GM06990 (cell line): ENCODE data around the gene CHN2.

Experiments used
- DNase-seq: peaks from one replicate; pipeline ENCODE4 v3.0.0-alpha.2; 2011; ENCODE audit not compliant: insufficient read length; ENCODE audit errors: extremely low read depth
- H3K27me3 ChIP-seq: replicated peaks from 2 replicates; pipeline ENCODE4 v1.6.0; 2011; ENCODE audit warnings: low read length; ENCODE audit not compliant: control insufficient read depth, insufficient read depth
- H3K36me3 ChIP-seq: 2 replicates; pipeline ENCODE4 v1.5.1; 2011; ENCODE audit warnings: low read length; ENCODE audit not compliant: control insufficient read depth, insufficient read depth
- H3K4me3 ChIP-seq: replicated peaks from 2 replicates; pipeline ENCODE4 v1.5.1; 2011; ENCODE audit warnings: low read depth, mild to moderate bottlenecking, control low read depth, low read length
- TF ChIP-seq, protein P1 (sequence below): IDR thresholded peaks from 2 replicates; pipeline ENCODE4 v1.5.1; 2011; ENCODE audit warnings: low read length, control low read depth, mild to moderate bottlenecking, inconsistent platforms; ENCODE audit not compliant: insufficient read depth, poor library complexity, severe bottlenecking

The CHN2 gene

DNA sequence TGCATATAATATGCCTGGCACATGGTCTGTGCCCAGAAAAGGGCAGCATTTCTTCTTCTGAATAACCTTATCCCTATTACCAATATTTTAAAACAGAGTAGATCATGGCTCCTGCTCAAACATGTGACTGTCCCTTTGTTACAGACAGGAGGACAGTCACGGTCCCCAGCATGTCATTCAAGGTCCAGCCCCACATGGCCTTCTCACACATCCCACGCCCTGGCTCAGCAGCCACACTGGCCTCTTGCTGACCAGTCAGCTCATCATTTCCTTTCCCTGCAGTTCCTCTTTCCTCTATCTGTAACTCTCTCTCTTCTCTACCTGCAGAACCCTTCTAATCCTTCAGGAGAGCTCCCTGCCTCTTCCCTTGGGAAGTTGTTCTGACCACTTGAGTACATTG, 167.8 kb downstream of the CHN2 start:
- no peaks in the 10 kb centered on the region for H3K36me3 ChIP-seq
- no peak for DNase-seq
- H3K4me3 ChIP-seq: no peak overlapping the region
- TF ChIP-seq, protein P1, sequence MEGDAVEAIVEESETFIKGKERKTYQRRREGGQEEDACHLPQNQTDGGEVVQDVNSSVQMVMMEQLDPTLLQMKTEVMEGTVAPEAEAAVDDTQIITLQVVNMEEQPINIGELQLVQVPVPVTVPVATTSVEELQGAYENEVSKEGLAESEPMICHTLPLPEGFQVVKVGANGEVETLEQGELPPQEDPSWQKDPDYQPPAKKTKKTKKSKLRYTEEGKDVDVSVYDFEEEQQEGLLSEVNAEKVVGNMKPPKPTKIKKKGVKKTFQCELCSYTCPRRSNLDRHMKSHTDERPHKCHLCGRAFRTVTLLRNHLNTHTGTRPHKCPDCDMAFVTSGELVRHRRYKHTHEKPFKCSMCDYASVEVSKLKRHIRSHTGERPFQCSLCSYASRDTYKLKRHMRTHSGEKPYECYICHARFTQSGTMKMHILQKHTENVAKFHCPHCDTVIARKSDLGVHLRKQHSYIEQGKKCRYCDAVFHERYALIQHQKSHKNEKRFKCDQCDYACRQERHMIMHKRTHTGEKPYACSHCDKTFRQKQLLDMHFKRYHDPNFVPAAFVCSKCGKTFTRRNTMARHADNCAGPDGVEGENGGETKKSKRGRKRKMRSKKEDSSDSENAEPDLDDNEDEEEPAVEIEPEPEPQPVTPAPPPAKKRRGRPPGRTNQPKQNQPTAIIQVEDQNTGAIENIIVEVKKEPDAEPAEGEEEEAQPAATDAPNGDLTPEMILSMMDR: no peak
- H3K27me3 ChIP-seq: no peaks in the 10 kb centered on the region; the same call in 1 of the 2 replicates

DNA sequence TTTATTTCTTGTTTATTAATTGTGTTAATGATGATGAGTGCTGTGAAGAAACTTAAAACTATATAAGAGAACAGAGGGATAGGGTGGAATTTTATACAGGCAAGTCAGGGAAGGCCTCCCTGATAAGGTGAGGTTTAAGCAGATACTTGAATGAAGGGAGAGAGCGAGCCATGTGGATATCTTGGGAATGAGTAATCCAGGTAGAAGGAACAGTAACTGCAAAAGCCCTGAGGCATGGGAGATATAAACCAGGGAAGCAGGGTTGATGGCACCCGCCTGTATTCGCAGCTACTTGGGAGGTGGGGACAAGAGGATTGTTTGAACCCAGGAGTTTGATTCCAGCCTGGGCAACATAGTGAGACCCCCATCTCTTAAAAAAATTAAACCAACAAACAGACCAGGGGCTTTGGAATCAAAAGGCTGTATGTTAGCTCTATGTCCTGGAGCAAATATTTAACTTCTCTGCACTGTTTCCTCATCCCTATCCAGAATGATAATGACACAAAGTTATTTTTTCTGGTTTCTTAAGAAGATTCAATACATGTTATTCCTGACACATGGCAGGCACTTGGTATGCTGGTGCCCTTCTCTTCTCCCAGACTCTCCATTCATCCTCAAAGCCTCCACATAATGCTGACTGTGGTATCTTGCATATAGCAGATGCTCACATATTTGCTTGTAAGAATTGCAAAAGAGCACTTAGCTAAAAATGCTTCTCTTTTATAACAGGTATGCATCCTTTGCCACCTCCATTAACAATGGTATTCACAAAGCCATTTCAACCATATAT, 169.3 kb downstream of the CHN2 start:
- Histone ChIP-seq H3K36me3 (no peaks in the 10 kb centered on the region), H3K4me3 (no peak overlapping the region), H3K27me3 (no peaks in the 10 kb centered on the region; the same call in 1 of the 2 replicates)
- no peak for DNase-seq
- TF ChIP-seq, protein P1: no peak

DNA sequence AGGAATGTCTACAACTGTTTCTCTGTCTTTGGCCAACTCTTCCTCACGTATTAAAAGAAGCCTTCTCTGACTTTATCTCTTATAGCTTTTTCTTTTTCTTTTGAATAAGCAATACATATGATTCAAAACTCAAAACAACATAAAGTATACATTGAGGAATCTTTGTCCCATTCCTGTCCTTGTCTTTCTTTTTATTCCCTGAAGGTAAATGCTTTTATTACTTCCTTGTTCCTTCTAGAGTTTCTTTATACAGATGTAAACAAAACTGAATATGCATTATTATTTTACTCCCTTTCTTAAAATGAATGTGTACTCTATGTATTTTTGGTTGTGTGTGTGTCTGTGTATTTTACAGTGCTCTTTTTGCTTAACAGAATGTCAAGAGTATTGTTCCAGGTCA, 170.1 kb downstream of the CHN2 start:
- DNase-seq: no peak
- Histone ChIP-seq H3K4me3 (no peak overlapping the region), H3K27me3 (no peaks in the 10 kb centered on the region; the same call in 1 of the 2 replicates), H3K36me3 (no peaks in the 10 kb centered on the region)
- TF ChIP-seq, protein P1: no peak

DNA sequence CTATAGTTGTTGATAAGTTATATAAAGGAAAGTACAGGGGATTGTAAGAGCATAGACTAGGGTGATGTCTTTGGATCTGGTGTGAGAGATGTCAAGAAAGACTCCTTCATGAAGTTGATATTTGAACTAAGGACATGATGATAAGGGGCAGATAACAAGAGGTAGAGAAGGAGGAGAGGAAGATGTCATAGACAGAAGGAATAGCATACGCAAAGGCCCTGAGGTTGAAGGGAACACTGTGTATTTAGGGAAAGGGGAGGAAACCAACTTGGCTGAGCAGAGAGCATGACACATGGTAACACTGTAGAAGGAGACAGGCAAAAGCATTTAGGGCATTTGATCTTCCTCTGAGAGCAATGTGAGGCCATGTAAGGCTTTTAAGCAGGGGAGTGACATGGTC, 170.8 kb downstream of the CHN2 start:
- Histone ChIP-seq H3K4me3 (no peak overlapping the region), H3K27me3 (no peaks in the 10 kb centered on the region; the same call in 1 of the 2 replicates), H3K36me3 (no peaks in the 10 kb centered on the region)
- DNase-seq: no peak
- TF ChIP-seq, protein P1: no peak

DNA sequence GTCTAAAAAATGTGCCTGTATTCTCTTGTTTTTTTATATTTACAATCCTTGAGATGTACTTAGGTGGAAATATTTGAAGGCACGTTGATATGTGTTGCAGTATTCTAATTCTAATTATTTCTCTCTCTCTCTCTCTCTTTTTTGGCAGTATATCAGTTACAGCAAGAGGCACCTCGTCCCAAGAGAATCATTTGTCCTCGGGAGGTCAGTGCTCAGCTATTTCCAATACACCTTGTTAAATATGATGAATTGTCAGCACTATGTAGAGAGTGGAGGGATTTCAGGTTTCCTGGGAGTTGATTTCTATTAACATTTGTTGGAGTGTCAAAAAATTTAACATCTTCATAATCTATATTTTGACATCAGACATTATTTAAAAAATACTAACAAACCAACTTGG, 173.2 kb downstream of the CHN2 start:
- Histone ChIP-seq H3K4me3 (no peak overlapping the region), H3K36me3 (no peaks in the 10 kb centered on the region), H3K27me3 (no peaks in the 10 kb centered on the region; the same call in 1 of the 2 replicates)
- TF ChIP-seq, protein P1: no peak
- DNase-seq: no peak
